HCT116 (cell line): ENCODE measurements around the gene FZR1. TPM values are rescaled to one million over a fixed set of nuclear protein-coding genes. Genes with fewer than 3 reads are reported as not detected.

Source experiments
- ATAC-seq: fragments of 200-7000 bp; cut with Tn5 transposase; 2 replicates; pipeline ENCODE4 v1.9.1; 2020; ENCODE audit warnings: mild to moderate bottlenecking, moderate library complexity
- Bru-seq: library from RNA; stranded (reverse); fragments of 400-500 nt; gene quantifications from one replicate; lab custom pipeline; 2021; lab: Mats Ljungman, UMichigan
- BruChase-seq, 2 experiments: library from RNA; stranded (reverse); fragments of 400-500 nt; gene quantifications; one replicate each; lab custom pipeline; 2021; lab: Mats Ljungman, UMichigan
- BruUV-seq: library from RNA; stranded (reverse); fragments of 400-500 nt; replicated peaks from 2 replicates; lab custom pipeline; 2021; lab: Mats Ljungman, UMichigan
- CTCF ChIA-PET: fragments of 300-600 bp; sonication (Branson Sonifier 250); formaldehyde crosslinking; loops from one replicate; lab custom pipeline; 2021; ENCODE audit warnings: antibody characterized with exemption; lab: Charles Lee
- POLR2A ChIA-PET: fragments of 300-600, 350-600 bp; sonication (Branson Sonifier 250); formaldehyde crosslinking; loops from one replicate; lab custom pipeline; 2021; ENCODE audit warnings: antibody characterized with exemption; lab: Charles Lee
- RAD21 ChIA-PET, 2 experiments: fragments of 300-600 bp; sonication (Branson Sonifier 250); formaldehyde crosslinking; loops; one replicate each; lab custom pipeline; 2023; ENCODE audit warnings: low total read pairs in 2 of 2; ENCODE audit not compliant: uncharacterized antibody in 2 of 2, unreplicated experiment in 2 of 2, low non-redundant PET in 1 of 2; lab: Charles Lee
- DNase-seq: peaks from one replicate; pipeline ENCODE4 v3.0.0-alpha.2; 2010; ENCODE audit warnings: low read depth, low spot score
- H2AFZ ChIP-seq: fragments of 200-600 bp; shearing (Covaris generic), sonication (generic); 2 replicates; pipeline ENCODE4 v1.6.1; 2017; ENCODE audit warnings: low read depth, mixed run types, mixed read lengths, antibody characterized with exemption, low read length; ENCODE audit not compliant: poor library complexity, severe bottlenecking
- H3K27ac ChIP-seq: 2 replicates; pipeline ENCODE4 v1.5.1; 2012; ENCODE audit warnings: low read depth, low read length
- H3K27me3 ChIP-seq: fragments of 200-600 bp; sonication (generic); 2 replicates; pipeline ENCODE4 v1.6.1; 2016; ENCODE audit warnings: mixed run types, low read length, mixed read lengths; ENCODE audit not compliant: insufficient read depth
- H3K36me3 ChIP-seq, 2 experiments: fragments of 200-500 bp in 1 of 2; fragments of 200-600 bp in 1 of 2; sonication (Bioruptor generic) in 1 of 2; sonication (generic) in 1 of 2; 2 replicates each; pipeline versions ENCODE4 v1.5.1 to v1.6.1; 2014 to 2016; ENCODE audit warnings: low read length in 2 of 2, inconsistent platforms in 1 of 2, mixed read lengths in 1 of 2, mixed run types in 1 of 2; ENCODE audit not compliant: insufficient read depth in 2 of 2, control insufficient read depth in 1 of 2
- H3K4me1 ChIP-seq, 2 experiments: fragments of 200-600 bp in 1 of 2; sonication (generic) in 1 of 2; 2 replicates each; pipeline versions ENCODE4 v1.5.1 to v1.6.1; 2012 to 2017; ENCODE audit warnings: low read length in 2 of 2, inconsistent platforms in 1 of 2, mild to moderate bottlenecking in 1 of 2, mixed read lengths in 1 of 2, mixed run types in 1 of 2, moderate library complexity in 1 of 2; ENCODE audit not compliant: insufficient read depth in 2 of 2, control insufficient read depth in 1 of 2
- H3K4me2 ChIP-seq: fragments of 200-600 bp; sonication (generic); 2 replicates; pipeline ENCODE4 v1.6.1; 2017; ENCODE audit warnings: mixed run types, low read length, mixed read lengths
- H3K4me3 ChIP-seq, 2 experiments: fragments of 200-600 bp in 1 of 2; sonication (generic) in 1 of 2; replicated peaks in 1 of 2; 2 replicates each; pipeline ENCODE4 v1.5.1; 2011 to 2016; ENCODE audit warnings: low read length in 2 of 2, control low read depth in 1 of 2, low read depth in 1 of 2, mild to moderate bottlenecking in 1 of 2, mixed read lengths in 1 of 2, mixed run types in 1 of 2
- H3K79me2 ChIP-seq: fragments of 200-600 bp; sonication (generic); 2 replicates; pipeline ENCODE4 v1.6.1; 2017; ENCODE audit warnings: mild to moderate bottlenecking, mixed run types, low read length, moderate library complexity, mixed read lengths; ENCODE audit not compliant: insufficient read depth
- H3K9ac ChIP-seq: fragments of 200-600 bp; sonication (generic); 2 replicates; pipeline ENCODE4 v1.6.1; 2016; ENCODE audit warnings: low read length, mixed read lengths
- H3K9me2 ChIP-seq: fragments of 200-600 bp; sonication (generic), shearing (Covaris generic); 2 replicates; pipeline ENCODE4 v1.6.1; 2017; ENCODE audit warnings: mixed run types, mild to moderate bottlenecking, moderate library complexity; ENCODE audit not compliant: insufficient read depth
- H3K9me3 ChIP-seq, 2 experiments: fragments of 200-500 bp in 1 of 2; fragments of 200-600 bp in 1 of 2; sonication (Bioruptor generic) in 1 of 2; sonication (generic) in 1 of 2; 2 replicates each; pipeline ENCODE4 v1.6.1; 2014 to 2017; ENCODE audit warnings: low read length in 2 of 2, mixed read lengths in 2 of 2, inconsistent platforms in 1 of 2, low read depth in 1 of 2, mild to moderate bottlenecking in 1 of 2, mixed run types in 1 of 2, moderate library complexity in 1 of 2; ENCODE audit not compliant: control insufficient read depth in 1 of 2, insufficient read depth in 1 of 2
- H4K20me1 ChIP-seq: fragments of 200-600 bp; sonication (generic), shearing (Covaris generic); 2 replicates; pipeline ENCODE4 v1.6.1; 2017; ENCODE audit warnings: mixed run types, mild to moderate bottlenecking, moderate library complexity; ENCODE audit not compliant: insufficient read depth
- EZH2 ChIP-seq: fragments of 200-600 bp; sonication (generic); IDR thresholded peaks from 2 replicates; pipeline ENCODE4 v1.6.1; 2017; ENCODE audit warnings: antibody characterized with exemption, mixed run types
- MAX ChIP-seq: IDR thresholded peaks from 2 replicates; pipeline ENCODE4 v1.6.1; 2012
- POLR2A ChIP-seq: IDR thresholded peaks from 2 replicates; pipeline ENCODE4 v1.7.0; 2011; ENCODE audit warnings: borderline replicate concordance; ENCODE audit not compliant: insufficient read depth, insufficient read length; ENCODE audit errors: extremely low read depth
- POLR2AphosphoS5 ChIP-seq: IDR thresholded peaks from 2 replicates; pipeline ENCODE4 v1.6.1; 2011; ENCODE audit warnings: mild to moderate bottlenecking, low read depth, low read length, moderate library complexity
- SIN3A ChIP-seq: IDR thresholded peaks from 2 replicates; pipeline ENCODE4 v1.6.1; 2012; ENCODE audit warnings: low read depth
- SP1 ChIP-seq: IDR thresholded peaks from 2 replicates; pipeline ENCODE4 v1.6.1; 2012; ENCODE audit warnings: low read depth
- YY1 ChIP-seq: IDR thresholded peaks from 2 replicates; pipeline ENCODE4 v1.6.1; 2011; ENCODE audit warnings: low read length, low read depth, moderate library complexity, mild to moderate bottlenecking; ENCODE audit not compliant: insufficient replicate concordance; ENCODE audit errors: extremely low read depth
- ZBTB33 ChIP-seq: IDR thresholded peaks from 2 replicates; pipeline ENCODE4 v1.6.1; 2011; ENCODE audit warnings: mild to moderate bottlenecking, low read length, moderate library complexity; ENCODE audit not compliant: insufficient replicate concordance; ENCODE audit errors: extremely low read depth
- intact Hi-C: fragments of 100-400 bp; cut with micrococcal nuclease; formaldehyde crosslinking; loops from 2 replicates; pipeline ENCODE4 v1.10.0; 2022
- long read RNA-seq: library from polyadenylated mRNA; unstranded; transcript quantifications from one replicate; pipeline ENCODE4 v2.0.0, GENCODE V29; 2021; ENCODE audit not compliant: unreplicated experiment
- polyA plus RNA-seq: library from polyadenylated mRNA; unstranded; fragments of >200 nt; gene quantifications from 2 replicates; pipeline ENCODE4 v1.2.1, GENCODE V29; 2012; ENCODE audit warnings: missing spikeins
- total RNA-seq: library from RNA; stranded (reverse); gene quantifications from one replicate; pipeline ENCODE4 v1.2.1, GENCODE V29; 2021; ENCODE audit not compliant: unreplicated experiment

The FZR1 gene
- total RNA-seq (60.3 TPM), Bru-seq, nascent RNA (percentile 57 among the genes with signal in this experiment), BruChase-seq, experiment 1, labeled RNA remaining after a 6-hour chase (percentile 70 among the genes with signal in this experiment), BruChase-seq, experiment 2, labeled RNA remaining after a 2-hour chase (percentile 68 among the genes with signal in this experiment)
- 64.5 and 76.2 TPM in 2 replicates for polyA plus RNA-seq
- long read RNA-seq, full-length matches to known transcripts = 51 of 102 reads
- long read RNA-seq, partial matches to known transcripts = 11 of 102 reads
- long read RNA-seq, other reads (novel, unspliced or antisense) = 40 of 102 reads

GRCh38 chr19:3505598-3506383, at the start of gene FZR1:
Gene FZR1, plus strand, starts transcription at chr19:3506311. Its CDS starts 16,679 bp downstream, at chr19:3522990.
- Histone ChIP-seq H2AFZ (no peak within 1 kb of the TSS), H3K27ac (peak within 1 kb of the TSS; percentile 93), H3K4me2 (peak within 1 kb of the TSS; percentile 99), H3K4me3 (peak within 1 kb of the TSS; percentile 83 to 91), H3K36me3 (peaks cover 0 to 7% of the 10 kb centered on the region in 2 experiments; a peak in 1 of 4 replicates), H3K27me3 (no peaks in the 10 kb centered on the region), H3K79me2 (peaks cover 45% of the 10 kb centered on the region), H3K9me3 (no peaks in the 10 kb centered on the region), H3K4me1 (peaks cover 26 to 47% of the 10 kb centered on the region in 2 experiments), H3K9ac (peak within 1 kb of the TSS; percentile 94), H3K9me2 (no peaks in the 10 kb centered on the region), H4K20me1 (no peaks in the 10 kb centered on the region)
- CTCF ChIA-PET = no interaction called here
- DNase-seq (peak; percentile 97), ATAC-seq (peak; percentile 92)
- intact Hi-C loops = no loop called here
- POLR2A ChIA-PET = no interaction called here
- no peak for TF ChIP-seq EZH2
- peak; percentile 71 for TF ChIP-seq POLR2AphosphoS5
- peak; percentile 75 for TF ChIP-seq YY1
- TF ChIP-seq ZBTB33 = no peak
- TF ChIP-seq MAX = peak; percentile 62
- TF ChIP-seq POLR2A = peak; percentile 18
- TF ChIP-seq SIN3A = peak; percentile 85; the same call in 1 of the 2 replicates
- peak; percentile 83; the same call in 1 of the 2 replicates for TF ChIP-seq SP1
- RAD21 ChIA-PET = no interaction called here
- TSS peak; percentile 89 for BruUV-seq
